Superior temporal gyrus (tissue), 1 donor: ENCODE measurements around the gene ATAD3A.
"Not testable (repeated sequence)": the region's sequence is repeated elsewhere in the genome, so short reads cannot be mapped to it uniquely, and the experiment has no call there.

Experiments used
- DNase-seq: peaks from one replicate; pipeline ENCODE4 v3.0.0-alpha.2; 2016; ENCODE audit errors: extremely low spot score

The ATAD3A gene

DNA sequence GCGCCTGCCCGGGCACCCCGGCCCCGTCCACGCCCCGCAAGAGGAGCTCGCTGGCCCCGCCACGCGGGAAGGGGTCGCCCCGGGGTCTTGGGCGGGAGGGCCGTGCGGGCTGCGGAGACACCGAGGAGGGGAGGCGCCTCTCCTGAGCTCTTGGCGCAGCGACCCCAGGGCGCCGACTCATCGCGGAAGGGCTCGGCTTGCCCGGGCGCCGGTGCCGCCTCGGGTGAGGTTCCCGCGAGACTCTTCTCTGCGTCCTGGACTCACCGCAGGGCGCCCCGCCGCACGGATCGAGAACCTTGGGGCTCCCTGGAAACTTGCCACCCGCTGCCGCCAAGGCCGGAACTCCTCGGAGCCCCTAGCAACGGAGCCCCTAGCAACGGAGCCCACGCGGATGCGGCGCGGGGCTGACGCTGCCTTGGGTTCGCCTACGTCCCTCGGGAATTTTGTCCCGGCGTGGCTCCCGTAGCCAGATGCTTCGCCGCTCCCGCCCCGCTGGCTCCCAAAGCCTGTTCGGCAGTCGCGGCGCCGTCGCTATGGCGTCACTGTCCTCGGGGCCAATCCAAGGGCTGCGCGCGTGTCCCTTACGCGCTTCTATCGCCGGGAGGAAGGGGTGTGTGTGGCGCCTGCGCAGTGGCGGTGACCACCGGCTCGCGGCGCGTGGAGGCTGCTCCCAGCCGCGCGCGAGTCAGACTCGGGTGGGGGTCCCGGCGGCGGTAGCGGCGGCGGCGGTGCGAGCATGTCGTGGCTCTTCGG lies at the start of gene ATAD3A:
ATAD3A (plus strand) TSS at position 630 of the 753 bp plus-strand sequence; CDS start at position 737, 107 bp downstream.
- peak; percentile 98 for DNase-seq

DNA sequence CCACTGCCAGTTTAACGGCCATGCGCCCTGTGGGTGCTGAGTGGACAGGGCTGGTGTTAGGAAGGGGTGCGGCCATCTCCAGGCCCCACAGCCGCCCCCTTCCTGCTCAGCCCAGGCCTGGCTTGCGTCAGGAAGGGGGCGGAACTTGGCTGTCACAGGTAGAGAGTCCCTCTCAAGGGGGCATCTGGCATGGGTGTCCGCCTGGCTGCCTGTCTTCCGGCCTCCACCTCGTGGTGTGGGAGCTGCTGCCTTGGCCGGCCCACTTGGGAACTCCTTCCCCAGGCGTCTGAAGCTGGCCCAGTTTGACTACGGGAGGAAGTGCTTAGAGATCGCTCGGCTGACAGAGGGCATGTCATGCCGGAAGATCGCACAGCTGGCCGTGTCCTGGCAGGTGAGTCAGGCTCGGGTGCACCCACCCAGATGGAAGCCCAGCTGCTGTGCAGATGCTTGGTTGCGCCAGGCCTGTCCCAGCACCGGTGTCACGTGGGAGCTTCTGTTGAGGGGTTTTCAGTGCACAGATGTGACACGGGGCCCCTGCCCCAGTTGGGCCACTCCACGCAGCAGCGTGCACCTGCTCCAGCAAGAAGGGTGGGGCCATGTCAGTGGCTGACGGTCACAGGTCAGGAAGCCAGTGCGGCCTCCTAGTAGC lies 49.5 kb upstream of the ATAD3A start:
- no peak for DNase-seq

- DNase-seq = no peak
Measured at GRCh38 chr1:1463312-1463711, 48.6 kb upstream of the ATAD3A start.

DNA sequence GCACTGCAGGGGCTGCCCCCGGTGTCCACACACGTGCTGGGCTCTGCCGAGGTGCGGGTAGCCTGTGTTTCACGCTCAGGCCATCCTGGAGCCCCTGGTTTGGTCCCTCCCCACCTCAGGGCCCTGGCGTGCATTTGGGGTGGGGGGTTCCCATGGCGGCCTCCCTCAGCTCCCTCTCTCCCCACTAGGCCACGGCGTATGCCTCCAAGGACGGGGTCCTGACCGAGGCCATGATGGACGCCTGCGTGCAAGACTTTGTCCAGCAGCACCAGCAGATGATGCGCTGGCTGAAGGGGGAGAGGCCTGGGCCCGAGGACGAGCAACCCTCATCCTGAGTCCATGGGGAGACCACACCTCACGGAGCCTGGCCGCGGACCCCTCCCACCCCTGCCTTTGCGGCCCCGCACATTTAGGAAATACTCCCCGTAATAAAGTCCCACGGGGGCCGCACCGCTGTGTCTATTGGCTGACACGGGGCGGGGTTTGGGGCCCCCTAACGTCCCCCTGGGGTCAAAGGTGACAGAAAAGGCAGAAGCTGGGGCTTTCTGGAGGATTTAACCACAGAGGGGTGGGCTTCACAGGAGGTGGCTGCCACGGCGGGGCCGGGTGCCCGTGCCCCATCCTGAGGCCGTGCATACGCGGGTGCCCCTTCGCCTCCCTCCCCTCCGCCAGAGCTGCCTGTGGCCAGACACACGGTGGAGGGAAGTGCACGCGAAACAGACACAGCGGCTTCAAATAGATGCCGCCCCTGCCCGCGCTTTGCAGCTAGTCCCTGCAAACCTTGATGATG lies 43.6 kb upstream of the ATAD3A start:
- DNase-seq = not testable (repeated sequence)

- no peak for DNase-seq
Measured at GRCh38 chr1:1470626-1471388, 41.2 kb upstream of the ATAD3A start.

DNA sequence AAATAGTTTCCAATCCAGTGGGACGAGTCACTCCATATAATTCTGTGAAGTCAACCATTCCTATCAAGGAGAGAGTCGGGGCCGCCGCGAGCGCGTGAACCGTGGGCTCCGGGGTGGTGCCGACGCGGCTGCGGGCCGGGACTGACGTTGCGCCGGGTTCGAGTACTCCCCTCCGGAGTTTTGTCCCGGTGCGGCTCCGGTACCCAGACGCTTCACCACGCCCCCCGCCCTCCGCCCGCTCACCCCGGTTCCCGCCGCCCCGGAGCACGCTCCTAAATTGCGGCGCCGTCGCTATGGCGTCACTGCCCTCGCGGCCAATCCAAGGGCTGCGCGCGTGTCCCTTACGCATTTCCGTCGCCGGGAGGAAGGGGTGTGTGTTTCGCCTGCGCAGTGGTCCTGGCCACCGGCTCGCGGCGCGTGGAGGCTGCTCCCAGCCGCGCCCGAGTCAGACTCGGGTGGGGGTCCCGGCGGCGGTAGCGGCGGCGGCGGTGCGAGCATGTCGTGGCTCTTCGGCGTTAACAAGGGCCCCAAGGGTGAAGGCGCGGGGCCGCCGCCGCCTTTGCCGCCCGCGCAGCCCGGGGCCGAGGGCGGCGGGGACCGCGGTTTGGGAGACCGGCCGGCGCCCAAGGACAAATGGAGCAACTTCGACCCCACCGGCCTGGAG lies 40.4 kb upstream of the ATAD3A start, which contains the start of gene ATAD3B:
ATAD3B (plus strand) TSS at position 377 of the 664 bp plus-strand sequence; CDS start at position 497, 120 bp downstream.
- DNase-seq = peak; percentile 95

DNA sequence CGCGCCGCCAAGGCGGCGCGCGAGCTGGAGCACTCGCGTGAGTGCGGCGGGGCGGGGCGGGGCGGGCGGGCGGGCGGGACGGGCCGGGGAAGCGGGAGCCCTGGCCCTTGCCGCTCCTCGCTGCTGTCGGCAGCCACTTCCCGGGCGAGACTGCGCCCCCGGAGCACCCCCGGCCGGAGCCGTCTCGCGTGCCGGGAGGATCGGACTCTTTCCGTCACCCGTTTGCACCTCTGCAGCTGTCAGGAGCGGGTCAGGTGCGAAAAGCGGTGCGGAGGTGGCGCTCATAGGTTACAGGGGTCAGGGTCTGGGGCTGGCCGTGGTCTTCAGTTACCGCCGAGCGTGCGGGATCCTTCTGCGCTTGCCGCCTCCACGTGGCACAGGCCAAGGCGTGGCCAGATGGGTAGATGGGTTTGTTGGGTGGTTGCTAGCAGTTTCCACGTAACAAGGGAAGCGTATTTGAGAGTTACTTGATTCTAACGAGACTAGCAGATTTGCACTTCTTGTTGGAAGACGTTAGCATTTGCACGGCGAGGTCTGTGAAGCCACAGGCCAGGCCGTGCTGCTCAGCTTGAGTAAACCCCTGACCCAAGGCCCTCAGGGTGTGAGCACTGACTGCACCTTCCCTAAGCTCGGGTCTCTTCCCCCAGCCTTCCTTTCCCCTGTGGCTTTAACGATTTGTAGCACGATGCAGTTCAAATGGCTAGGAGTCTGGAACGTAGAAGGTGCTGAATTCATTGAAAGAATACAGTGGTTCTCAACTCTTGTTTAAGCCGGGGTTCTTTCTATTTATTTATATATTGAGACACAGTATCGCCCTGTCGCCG lies 39.7 kb upstream of the ATAD3A start:
- not testable (repeated sequence) for DNase-seq

GRCh38 chr1:1476011-1476410 lies 36.0 kb upstream of the ATAD3A start:
- not testable (repeated sequence) for DNase-seq

- DNase-seq = no peak
Measured at GRCh38 chr1:1477206-1477605, 34.8 kb upstream of the ATAD3A start.

GRCh38 chr1:1479547-1480487 lies 32.1 kb upstream of the ATAD3A start:
- DNase-seq = no peak

DNA sequence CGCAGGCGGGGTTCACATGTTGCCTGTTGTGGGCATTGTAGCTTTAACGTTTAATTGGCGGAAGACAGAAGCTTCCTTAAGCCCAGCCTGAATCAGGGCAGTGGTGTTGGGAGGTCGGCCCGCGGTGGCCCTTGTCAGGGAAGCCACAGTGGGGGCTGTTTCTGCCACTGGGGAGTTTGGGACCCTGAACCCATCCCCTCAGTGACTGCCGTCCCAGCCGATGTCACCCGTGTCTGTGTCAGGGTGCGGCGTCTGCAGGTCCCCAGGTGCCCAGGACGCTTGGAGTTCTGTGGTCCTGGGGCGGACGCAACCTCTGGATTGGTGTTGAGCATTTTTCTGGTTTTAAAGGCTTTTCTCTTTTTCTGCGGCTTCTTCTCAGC lies 31.5 kb upstream of the ATAD3A start:
- DNase-seq = not testable (repeated sequence)

GRCh38 chr1:1481811-1482210 lies 30.2 kb upstream of the ATAD3A start:
- DNase-seq = not testable (repeated sequence)

GRCh38 chr1:1482856-1483255 lies 29.1 kb upstream of the ATAD3A start:
- no peak for DNase-seq

DNA sequence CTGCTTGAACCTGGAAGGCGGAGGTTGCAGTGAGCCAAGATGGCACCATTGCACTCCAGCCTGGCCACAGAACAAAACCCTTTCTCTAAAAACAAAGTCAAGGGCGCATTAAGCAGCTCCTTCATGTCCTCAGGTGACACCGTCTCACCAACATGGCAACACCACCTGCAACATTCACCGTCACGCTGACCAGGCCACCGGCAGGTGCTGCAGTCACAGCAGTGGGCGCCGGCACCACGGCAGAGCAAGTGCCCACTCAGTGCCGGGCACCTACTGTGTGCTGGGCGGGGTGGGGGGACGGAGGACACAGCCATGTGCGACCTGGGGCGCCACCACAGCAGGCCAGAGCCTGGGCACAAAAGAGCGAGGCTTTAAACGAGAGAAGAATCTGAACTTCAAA lies 28.2 kb upstream of the ATAD3A start:
- DNase-seq = no peak

- DNase-seq = not testable (repeated sequence)
Measured at GRCh38 chr1:1484976-1485750, 26.8 kb upstream of the ATAD3A start.

GRCh38 chr1:1485755-1486317 lies 26.1 kb upstream of the ATAD3A start:
- DNase-seq = not testable (repeated sequence)

DNA sequence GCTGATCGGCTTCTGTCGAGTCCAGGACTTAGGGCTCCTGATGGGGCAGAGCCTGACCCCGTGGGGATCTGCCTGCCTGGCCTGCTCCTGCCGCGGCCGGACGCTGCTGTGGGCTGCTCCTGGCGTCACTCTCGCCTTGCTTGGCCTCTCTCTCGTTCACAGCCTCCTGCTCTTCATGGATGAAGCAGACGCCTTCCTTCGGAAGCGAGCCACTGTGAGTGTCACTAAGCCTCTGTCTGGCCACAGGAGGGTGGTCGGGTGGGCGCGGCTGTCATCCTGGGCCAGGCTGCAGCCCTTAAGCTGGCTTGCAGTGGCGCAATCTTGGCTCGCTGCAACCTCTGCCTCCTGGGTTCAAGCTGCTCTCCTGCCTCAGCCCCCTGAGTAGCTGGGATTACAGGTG lies 24.3 kb upstream of the ATAD3A start:
- DNase-seq = no peak

- no peak for DNase-seq
Measured at GRCh38 chr1:1489231-1489630, 22.7 kb upstream of the ATAD3A start.
